Measurements from ENCODE around the gene CD34.

Gene CD34

DNA sequence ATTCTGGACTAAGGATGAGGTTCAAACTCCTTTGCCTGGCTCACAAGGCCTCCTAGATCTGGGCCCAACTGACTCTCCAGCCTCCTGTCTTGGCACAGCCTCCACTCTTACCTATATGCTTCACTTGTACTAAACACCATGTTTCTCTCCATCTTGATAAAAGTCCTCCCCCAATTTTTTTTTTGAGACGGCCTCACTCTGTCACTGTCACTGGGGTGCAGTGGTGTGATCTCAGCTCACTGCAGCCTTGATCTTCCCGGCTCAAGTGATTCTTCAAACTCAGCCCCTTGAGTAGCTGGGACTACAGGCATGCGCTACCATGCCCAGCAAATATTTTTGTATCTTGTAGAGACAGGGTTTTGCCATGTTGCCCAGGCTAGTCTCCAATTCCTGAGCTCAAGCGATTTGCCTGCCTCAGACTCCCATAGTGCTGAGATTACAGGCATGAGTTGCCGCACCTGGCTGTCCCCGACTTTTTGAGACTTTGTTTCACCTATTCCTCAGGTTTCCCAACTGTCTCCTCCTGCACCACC lies 39.7 kb downstream of the CD34 start:
- no peak for FAIRE-seq

DNA sequence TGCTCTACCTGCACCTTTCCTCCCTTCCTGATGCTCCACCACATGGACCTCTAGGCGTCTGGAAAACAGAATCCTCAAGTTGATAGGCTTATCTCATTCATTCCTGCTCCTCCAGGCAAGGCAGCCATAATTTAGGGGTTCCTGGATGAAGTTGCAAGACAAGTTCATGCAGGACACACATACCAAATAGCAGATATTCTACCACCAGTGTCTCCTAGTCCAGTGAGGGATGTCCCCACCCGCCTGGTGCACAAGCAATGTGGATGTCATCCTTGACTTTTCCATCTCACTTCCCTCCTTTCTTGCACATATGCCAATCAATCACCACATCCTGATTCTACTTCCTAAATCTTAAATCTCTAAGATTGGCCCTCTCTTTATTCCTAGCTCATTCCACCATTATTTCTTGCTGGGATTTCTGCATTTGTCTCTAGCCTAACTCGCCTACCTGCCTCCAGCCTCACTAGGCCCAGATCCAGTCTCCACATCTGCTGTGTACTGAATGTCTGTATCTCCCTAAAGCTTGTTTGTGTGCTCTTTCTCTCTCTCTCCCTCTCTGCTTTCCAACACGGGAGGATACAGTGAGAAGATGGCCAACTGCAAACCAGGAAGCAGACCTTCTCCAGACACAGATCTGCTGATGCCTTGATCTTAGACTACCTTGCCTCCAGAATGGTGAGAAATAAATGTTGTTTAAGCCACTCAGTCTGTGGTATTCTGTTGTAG lies 40.5 kb downstream of the CD34 start:
- FAIRE-seq, result no peak

DNA sequence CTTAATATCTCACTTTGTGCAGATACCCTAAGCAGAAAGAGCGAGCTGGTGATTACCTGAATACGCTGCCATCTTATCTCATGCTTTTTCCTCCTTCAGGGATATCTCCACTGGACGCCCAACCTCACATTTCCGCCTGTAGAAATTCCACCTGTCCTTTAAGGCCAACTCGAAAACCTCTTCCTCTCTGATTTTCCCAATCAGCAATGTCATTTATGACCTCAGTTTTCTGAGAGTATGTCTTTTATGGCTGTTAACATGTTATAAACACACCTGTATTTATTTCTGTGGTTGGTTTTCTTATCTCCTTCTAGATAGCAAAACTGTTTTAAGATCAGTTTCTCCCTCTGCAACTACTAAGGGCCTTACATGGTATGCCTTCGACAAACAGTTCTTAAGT lies 41.1 kb downstream of the CD34 start:
- no peak for FAIRE-seq

DNA sequence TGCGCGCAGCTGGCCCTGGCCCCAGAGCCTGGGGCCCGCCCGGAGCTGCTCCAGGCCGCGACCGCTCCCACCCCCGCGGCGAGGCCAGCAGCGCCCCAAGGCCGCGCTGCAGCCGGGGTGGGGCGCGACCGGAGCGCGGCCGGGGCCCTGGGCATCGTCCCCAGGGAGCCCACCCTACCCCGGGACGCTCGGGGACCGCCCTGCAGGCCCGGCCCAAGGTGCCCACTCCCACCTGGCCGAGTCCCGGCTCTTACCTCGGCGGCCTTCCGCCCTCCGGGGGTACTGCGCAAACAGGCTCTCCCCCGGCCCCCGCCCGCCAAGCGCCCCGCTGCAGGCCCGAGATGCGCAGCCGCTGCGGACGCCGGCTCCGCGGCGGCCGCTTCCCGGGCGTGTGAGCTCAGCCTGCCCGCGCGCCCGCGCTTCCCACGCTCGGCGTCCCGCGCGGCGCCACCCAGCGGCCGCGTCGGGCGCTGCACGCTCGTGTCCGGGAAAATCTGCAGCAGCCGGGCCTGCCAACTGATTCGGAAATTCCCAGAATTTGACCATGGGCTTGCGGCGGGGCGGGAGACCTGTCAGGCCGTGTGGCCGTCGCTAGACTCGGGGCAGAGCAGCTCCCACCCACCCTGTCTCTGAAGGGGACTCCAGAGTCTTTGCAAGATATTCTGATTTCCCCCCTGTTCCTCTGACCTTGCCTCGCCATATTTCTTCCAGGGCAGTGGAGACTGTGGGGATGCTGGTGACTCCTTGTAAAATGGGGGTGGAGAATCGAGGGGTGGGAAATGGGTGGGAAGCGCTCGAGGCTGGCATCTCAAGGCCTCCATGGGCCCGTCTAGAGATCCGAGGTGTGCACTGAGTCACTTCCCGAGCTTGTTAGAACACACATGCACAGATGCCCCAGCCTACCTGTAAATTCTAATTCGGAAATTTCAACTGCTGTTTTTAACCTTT lies 41.9 kb downstream of the CD34 start:
- no peak for FAIRE-seq

DNA sequence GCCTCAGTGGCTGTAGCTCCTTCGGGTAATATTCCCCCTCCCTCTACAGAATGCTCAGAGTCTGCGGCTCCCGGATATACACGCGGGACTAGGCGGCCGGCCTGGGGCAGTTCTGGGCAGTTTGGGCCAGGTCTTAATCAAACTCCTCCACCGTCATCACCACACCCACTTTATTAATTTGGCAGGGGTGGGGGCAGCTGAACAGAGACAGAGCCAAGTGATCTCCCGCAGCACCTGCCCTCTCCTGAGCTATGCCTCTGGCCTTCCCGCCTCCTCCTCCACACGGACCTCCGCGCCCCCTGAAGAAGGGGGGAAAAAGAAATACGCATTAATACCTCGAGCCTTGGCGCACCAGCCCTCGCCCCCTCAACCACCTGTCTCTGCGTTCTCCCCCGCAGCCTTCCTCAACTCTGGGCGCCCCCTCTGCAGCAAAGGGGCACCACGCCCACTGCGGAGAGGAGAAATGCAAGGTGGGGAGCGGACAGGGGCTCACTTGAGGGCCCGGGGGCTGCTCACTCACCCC lies 42.6 kb downstream of the CD34 start:
- FAIRE-seq, result no peak

DNA sequence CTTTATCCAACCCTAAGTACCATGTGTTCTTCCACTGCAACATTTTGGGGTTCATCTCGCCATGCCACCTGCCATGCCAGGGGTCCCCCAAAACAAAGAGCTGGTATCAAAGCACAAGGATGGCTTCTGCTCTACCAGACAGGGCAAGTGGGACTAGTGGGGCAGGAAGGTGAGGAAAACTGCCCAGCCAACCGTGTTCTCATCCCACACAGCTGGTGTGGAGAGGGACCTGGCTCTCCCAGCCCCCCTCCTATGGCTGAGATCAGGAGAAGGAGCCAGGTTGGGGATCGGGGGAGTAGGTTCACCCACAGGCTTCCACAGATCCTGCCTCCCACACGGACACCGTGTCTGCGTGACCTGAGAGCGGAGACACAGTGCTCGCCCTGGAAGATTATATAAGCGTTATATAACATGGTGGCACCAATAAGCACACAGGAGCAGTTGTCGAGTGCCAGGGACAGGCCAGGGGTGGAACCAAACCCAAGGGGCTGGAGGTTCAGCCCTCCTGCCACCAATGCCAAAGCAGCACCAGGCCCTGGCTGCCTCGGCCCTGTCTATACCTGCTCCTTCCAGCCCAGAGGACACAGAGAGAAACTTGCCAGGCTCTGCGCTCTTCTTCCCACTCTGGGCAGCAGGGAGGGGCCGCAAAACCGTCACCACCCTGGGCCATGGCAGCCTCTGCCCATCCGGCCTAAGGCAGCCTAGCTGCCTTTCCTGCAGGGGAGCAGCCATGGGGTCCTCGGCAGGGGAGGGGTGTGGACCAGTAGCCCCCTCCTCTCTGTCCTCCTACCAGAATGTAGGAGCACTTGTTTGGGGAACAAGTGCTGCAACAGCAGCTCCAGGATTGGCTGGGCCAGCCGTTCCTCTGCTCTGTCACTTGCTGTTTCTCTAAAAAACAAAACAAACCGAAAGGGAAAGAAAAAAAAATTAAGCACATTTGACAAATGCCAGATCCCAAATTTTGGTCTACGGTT lies 43.5 kb downstream of the CD34 start:
- FAIRE-seq, result no peak

DNA sequence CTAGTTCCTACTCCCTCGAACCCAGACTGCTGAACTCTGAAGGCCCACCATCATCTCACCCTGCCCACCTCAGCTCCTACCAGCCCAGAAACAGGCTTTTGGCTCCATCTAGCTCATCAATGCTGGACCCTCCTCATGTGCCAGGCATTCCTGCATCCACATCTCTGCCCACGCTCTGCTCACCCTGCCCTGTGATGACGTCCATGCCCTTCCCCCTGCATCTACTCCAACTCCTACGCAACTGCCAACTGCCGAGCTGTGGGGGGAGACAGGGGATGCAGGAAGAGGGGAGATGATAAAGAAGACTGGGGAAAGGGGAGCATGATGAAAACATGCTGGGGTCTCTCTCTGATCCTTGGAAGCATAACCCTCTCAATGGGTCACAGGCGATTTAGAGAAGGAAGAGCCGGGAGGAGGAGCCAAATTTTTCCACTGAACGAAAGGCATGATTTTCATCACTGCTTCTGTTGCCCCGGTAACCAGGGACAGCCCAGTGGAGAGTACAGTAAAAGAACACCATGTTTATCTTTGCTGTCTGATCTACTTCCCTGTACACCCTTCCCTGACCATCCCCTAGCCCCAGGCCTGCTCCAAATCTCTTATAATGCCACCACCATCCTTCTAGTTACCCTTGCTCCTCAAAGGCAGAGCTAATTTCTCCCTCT lies 44.3 kb downstream of the CD34 start:
- no peak for FAIRE-seq

DNA sequence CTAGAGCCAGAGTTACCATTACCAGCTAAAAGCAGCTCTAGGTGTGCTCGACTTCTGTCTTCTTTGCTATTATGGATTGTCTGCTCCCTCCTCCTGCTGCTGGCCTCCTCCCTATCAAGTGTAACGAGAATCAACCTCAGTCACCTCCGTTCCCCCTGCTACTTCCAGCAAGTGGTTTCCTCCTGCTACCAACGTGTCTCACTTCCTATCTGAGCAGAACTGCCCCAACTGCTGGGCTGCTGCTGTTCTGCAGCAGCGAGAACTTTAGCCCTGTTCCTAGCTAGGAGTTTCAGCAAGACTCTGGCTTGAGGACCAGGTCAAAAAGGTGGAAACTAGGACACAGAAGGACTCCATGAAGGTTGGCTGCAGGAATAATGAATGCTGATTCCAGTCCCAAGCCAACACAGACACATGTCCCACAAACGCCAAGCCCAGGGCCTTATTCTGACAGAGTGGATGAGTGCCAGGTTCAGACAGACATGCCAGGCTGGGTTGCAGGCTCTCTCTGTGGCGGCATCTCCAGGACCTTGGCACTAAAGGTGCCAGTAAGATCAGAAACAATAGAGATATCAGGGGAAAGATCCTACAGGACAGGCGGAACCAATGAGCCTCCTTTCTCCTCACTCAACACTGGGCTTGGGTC lies 46.9 kb downstream of the CD34 start:
- FAIRE-seq, result no peak

DNA sequence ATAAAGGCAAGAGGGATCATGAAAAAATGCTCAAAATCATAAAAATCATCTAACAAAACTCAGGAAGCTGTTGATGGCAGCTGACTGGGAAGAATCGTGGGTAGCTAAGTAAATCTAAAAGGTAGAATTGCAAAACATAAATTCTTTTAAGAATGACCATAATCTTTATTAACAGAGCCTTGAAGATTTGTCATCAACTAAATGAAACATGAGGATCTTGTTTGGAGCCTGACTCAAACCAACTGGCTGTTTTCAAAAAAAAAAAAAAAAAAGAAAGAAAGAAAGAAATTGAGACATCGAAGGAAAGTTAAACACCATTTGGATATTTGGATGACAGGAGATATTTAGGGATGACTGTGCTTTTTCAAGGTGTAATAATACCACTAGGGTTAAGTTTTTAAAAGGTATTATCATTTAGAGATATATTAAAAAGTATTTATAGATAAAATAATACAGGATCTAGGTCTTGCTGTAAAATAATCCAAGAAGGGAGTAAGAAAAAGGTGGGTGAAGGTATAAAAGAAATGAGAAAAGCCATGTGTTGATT lies 48.6 kb downstream of the CD34 start:
- FAIRE-seq, result no peak

DNA sequence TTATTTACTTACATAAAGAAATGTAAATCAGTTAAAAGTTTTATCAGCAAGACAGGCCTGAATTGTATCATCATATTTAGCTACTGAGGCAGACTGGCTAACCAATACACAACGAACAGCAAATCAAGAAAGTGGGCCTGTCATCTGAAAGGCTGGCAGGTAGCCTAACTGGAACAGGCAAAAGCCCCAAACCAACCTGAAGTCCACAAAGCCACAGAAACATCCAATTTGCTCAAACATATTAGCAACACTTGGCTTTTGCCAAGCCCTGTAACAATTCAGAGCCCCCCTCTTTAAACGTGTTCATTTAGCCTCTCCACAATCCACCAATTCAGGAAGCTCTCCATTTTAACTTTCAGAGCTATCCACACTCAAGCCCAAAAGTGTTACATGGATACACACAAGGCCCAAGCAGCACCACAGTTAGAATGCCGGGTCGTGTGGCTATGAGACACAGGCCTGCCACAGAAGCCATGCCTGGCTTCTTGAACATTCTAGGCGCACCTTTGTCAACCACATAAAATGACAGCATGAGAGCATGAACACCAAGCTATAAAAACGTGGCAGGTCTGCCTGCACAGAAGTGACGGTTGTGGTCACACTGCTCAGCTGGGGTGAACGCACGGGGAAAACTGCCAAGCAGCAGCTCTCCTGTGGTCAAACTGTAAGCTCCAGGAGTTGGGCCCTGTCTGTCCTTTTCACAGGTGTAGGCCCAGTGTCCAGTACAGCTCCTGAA lies 49.3 kb downstream of the CD34 start:
- no peak for FAIRE-seq

DNA sequence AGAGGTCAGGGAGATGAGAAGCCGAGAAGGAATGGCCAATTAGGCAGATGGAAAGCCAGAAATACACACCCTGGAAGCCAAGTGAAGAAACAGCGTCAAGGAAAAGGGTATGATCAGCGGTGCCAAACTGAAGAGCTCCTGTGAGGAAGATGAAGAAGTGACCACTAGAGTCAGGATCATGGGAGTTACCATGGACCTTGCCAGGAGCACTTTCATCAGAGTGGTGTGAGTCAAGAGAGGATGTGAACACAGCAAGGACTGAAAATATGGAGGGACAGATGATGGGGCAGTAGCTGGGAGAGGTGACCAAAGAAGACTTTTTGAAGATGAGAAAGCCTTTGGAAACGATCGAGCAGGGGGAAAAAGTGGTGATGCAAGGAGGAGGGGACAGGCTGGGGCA lies 50.4 kb downstream of the CD34 start:
- no peak for FAIRE-seq

DNA sequence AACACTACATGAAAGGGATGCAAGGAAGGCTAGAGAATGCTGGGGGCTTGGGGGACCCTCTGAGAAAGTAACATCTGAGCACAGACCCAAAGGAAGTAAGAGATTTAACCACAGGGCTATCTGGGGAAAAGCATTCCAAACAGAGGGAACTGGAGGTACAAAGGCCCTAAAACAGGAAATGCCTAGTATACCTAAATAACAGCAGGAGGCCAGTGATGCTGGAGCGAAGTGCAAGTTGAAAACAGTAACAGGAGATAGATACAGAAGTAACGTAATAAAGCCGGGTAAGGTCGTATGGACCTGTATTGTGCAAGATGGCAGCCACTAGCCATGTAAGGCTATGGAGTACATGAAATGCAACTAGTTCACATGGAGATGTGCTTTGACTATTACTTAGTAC lies 52.1 kb downstream of the CD34 start:
- no peak for FAIRE-seq

DNA sequence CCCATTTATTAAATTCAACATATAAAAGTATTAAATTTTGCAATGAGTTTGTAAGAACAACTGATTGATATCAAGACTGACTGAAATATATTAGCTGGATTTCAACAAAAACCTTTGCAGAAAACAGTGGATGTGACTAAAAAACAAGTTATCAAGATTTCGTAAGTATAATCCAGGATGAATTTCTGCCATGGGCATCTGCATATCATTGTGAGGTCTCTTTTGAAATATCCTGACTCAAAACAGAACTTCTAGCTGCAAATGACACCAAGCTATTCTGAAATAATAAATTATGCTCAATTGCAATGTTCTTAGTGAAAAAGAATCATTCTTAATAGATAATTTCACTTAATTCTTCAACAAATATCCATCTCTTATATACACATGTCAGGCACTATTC lies 52.6 kb downstream of the CD34 start:
- no peak for FAIRE-seq

DNA sequence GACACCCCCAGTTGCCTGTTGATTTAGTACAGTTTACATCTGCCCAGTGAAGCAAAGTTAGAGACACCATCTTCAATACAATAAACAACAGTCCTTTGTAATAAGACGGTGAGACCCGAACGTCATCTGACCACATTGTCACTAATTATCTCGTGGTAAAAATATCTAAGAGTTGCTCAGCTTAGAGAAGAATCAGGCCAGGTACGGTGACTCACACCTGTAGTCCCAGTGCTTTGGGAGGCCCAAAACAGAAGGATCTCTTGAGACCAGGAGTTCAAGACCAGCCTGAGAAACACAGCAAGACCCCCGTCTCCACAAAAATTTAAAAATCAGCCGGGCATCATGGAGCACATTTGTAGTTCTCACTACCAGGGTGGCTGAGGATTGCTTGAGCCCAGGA lies 53.5 kb downstream of the CD34 start:
- no peak for FAIRE-seq

DNA sequence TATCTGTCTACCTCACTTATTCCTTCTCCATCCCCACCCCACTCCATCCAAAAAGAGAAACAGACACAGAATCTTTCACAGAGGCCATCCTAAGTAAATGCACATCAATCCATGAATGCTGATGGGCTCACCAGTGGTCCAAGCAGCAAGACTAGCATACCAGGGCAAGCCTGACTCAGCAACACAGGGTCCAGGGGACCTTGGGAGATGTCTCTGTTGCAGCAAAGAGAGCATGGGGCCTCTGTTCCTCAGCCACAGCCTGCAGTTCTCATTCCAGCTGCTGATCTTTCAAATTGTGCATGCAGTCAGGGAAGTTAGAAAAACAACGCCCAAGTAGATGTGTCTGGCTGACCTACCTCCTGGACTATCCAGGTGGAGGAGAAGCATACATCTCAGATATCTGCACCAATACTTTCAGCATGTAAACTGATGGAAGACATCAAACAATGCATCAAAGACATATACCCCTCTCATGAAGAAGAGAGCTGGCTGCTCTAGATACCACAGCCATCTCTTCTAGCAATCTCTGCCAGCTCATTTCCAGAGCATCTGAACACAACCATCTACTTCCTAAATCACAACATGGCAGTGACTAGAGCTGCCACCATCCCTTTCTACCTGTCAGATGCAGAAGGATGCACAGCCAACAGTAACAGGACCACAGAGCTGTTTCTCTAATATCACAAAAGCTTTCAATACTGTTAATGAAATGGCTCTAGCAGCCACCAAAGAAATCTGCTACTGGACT lies 54.5 kb downstream of the CD34 start:
- no peak for FAIRE-seq

DNA sequence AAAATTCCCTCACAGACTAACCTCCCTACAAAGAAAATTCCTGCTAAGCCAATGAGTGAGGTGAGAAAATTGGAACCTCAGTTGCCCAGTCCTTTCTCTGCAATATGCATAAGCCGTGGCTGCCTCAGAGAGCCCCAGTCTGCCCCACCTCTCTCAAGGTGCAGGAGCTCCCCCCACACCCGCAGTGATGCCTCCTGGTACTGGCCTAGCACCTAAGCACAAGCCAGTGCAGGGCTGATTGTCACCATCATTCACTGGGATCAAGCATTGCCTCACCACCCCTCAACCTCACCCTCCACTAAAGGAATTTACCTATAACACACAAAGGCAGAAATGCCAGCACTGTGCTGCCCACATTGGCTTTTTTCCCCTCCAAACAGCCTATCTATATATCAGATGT lies 56.9 kb downstream of the CD34 start:
- FAIRE-seq, result no peak

DNA sequence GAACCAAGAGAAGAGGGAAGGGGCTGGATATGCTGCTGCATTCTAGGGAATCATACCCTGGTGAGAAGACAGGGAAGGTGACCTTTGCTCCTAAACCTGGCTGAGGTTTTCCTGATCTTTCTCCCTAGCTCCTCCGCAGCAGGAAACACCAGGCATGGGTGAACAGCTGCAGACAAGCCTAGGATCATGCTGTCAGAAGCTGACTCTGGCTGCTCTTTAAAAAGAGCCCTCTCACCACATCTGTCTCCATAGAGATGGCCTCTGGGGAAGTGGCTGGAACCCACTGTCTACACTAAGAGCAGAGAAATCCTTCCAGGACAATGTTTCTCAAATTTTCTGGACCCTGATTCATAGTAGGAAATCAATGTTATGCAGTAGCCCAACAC lies 57.6 kb downstream of the CD34 start:
- FAIRE-seq, result no peak

DNA sequence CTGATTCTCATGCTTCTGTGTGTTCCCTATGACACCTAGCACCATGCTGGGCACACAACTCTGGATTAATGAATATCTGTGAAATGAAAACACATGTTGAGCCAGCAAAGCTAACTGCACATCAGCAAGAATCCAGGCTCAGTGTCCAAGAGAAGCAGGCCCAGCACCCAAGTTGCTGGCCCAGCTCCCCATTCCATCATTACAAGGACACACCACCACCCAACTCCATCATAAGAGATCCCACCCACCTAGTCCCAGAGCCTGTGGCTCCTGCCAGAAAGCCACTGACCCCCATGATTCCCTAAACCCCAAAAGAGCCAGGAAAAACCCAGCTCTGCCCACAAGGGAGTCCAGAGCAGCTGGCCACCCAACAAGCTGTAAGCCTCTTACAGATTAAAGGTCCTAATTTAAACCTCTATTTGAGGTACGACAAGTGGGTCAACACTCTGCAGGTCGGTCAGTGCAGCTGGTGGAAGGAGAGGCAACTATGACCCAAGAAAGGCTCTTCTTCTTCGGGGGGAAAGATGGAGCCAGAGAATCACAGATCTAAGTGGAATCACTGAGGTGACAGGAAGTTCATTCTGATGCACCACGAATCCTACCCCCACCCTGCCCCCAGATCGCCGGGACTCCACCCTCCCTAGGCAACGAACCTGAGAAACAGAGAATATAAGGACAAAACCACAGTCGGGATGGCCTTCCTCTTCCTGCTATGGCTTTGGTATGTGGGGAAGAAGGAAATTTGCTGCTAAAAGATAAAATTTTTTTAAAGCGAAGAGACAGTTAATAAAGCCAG lies 58.2 kb downstream of the CD34 start:
- no peak for FAIRE-seq

DNA sequence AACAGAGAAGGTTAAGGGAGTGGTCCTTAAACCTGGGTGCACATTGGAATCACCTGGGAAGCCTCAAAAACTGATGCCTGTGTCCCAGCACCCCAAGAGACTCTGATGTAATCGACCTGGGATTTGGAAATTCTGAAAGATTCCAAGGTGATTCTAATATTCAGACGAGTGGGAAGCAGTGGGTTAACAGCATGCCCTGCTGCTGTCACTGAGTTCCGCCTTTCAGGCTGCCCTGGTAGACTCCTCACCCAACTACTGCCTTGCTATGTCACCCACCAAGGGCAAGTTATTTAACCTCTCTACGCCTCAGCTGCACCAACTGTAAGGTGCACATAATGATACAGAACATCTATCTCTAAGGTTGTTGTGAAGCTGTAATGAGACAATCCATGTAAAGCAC lies 59.2 kb downstream of the CD34 start:
- FAIRE-seq, result no peak

Data from TTC549 (cell line).